Lung (tissue), 12 donors: ENCODE results near the gene AMBN. TPM values are rescaled to one million over a fixed set of nuclear protein-coding genes. Genes with fewer than 3 reads are reported as not detected.

ENCODE experiments used
- ATAC-seq: fragments of 200-7000 bp; cut with Tn5 transposase; one replicate; pipeline ENCODE4 v1.9.1; 2020; ENCODE audit warnings: moderate number of reproducible peaks; ENCODE audit not compliant: insufficient read depth, low FRiP score
- DNase-seq, 3 donors: peaks; one replicate each; pipeline ENCODE4 v3.0.0-alpha.2; 2013 to 2017
- H3K27ac ChIP-seq, 2 donors: one replicate each; pipeline ENCODE4 v1.5.1; 2013; ENCODE audit warnings: mild to moderate bottlenecking in 2 of 2, moderate library complexity in 2 of 2, control low read depth in 1 of 2, inconsistent platforms in 1 of 2, low read depth in 1 of 2, low read length in 1 of 2
- H3K27me3 ChIP-seq, 3 donors: one replicate each; pipeline ENCODE4 v1.5.1; 2013; ENCODE audit warnings: low read length in 2 of 3; ENCODE audit not compliant: control insufficient read depth in 3 of 3, insufficient read depth in 3 of 3
- H3K36me3 ChIP-seq, 4 donors: one replicate each; pipeline ENCODE4 v1.5.1; 2013; ENCODE audit warnings: low read length in 4 of 4, mild to moderate bottlenecking in 1 of 4, moderate library complexity in 1 of 4; ENCODE audit not compliant: control insufficient read depth in 4 of 4, insufficient read depth in 4 of 4
- H3K4me1 ChIP-seq, 5 donors: one replicate each; pipeline ENCODE4 v1.5.1; 2013; ENCODE audit warnings: low read length in 5 of 5, mild to moderate bottlenecking in 2 of 5, moderate library complexity in 1 of 5; ENCODE audit not compliant: control insufficient read depth in 5 of 5, insufficient read depth in 5 of 5
- H3K4me3 ChIP-seq: one replicate; pipeline ENCODE4 v1.5.1; 2013; ENCODE audit warnings: mild to moderate bottlenecking, control low read depth, moderate library complexity
- H3K9ac ChIP-seq, 2 donors: one replicate each; pipeline ENCODE4 v1.5.1; 2013; ENCODE audit warnings: low read length in 2 of 2, control low read depth in 1 of 2; ENCODE audit not compliant: insufficient read depth in 1 of 2
- H3K9me3 ChIP-seq, 4 donors: one replicate each; pipeline ENCODE4 v1.5.1; 2013; ENCODE audit warnings: low read length in 3 of 4, mild to moderate bottlenecking in 1 of 4, moderate library complexity in 1 of 4; ENCODE audit not compliant: control insufficient read depth in 4 of 4, insufficient read depth in 3 of 4
- WGBS, 2 donors: extraction: QIAGEN DNeasy Blood & Tissue Kit; methylation state at CpG; one replicate each; pipeline ENCODE4 v1.1.7; 2013; 5-methylcytosine and 5-hydroxymethylcytosine counted together
- polyA plus RNA-seq, 2 donors: library from polyadenylated mRNA; stranded (reverse); fragments of 200-250 nt; gene quantifications; one replicate each; pipeline ENCODE4 v1.2.1, GENCODE V29; 2013
- total RNA-seq, 2 donors: library from RNA; depleted of rRNA in 1 of 2; stranded (reverse); fragments of >200 nt in 1 of 2; gene quantifications; one replicate each; pipeline ENCODE4 v1.2.1, GENCODE V29; 2014 to 2021
- TF ChIP-seq, protein P1 (sequence below): IDR thresholded peaks from 2 replicates; pipeline ENCODE4 v1.5.1; 2012; ENCODE audit warnings: mild to moderate bottlenecking; ENCODE audit errors: control extremely low read depth, extremely low read depth
- donor health status: control.
- donor health status: control.
- donor health status: Bipolar disorder and iron deficiency.
- donor health status: healthy.
- donor health status: DM: yes; HTN: yes; CAD: no.

AMBN gene
- total and polyA plus RNA-seq, 4 donors, result not detected

DNA sequence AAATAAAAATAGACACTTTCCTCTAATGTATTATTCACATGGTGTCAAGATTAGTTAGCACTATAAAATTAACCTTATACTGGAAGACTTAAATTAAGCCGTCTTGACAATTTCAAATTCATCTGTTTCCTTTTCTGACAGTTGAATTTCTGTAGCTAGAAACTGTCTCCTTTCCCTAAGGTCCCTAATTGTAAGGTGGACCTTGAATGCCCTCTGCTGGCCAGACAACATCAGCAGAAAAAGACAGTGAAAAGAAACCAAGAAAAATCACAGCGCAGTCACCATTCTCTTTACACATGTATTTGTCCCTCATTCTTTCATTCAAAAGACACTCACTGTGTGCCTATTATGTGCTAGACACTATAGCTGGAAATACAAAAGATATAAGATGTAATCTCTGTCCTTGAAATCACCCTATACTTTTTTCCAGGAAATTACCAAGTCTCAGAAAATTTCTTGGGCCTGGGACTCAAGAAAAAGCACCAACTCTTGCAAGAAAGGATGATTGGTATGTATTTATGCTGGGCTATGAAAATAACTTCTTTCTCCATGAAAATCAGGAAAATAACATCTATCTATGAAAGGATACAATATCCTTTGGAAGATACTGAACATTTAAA is 32.7 kb upstream of the AMBN start:
- Histone ChIP-seq H3K27me3 (no peaks in the 10 kb centered on the region), H3K9me3 (no peaks in the 10 kb centered on the region), H3K4me3 (no peak overlapping the region), H3K9ac (no peak overlapping the region), H3K27ac (no peak overlapping the region), H3K4me1 (no peaks in the 10 kb centered on the region), H3K36me3 (no peaks in the 10 kb centered on the region)
- no peak for ATAC-seq
- DNase-seq, result peak; percentile 65 to 82 (median 81)
- TF ChIP-seq, protein P1, sequence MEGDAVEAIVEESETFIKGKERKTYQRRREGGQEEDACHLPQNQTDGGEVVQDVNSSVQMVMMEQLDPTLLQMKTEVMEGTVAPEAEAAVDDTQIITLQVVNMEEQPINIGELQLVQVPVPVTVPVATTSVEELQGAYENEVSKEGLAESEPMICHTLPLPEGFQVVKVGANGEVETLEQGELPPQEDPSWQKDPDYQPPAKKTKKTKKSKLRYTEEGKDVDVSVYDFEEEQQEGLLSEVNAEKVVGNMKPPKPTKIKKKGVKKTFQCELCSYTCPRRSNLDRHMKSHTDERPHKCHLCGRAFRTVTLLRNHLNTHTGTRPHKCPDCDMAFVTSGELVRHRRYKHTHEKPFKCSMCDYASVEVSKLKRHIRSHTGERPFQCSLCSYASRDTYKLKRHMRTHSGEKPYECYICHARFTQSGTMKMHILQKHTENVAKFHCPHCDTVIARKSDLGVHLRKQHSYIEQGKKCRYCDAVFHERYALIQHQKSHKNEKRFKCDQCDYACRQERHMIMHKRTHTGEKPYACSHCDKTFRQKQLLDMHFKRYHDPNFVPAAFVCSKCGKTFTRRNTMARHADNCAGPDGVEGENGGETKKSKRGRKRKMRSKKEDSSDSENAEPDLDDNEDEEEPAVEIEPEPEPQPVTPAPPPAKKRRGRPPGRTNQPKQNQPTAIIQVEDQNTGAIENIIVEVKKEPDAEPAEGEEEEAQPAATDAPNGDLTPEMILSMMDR, result peak; percentile 54
- 21 to 26% methylated on average over 2 of the region's 2 CpGs for WGBS, 2 donors

DNA sequence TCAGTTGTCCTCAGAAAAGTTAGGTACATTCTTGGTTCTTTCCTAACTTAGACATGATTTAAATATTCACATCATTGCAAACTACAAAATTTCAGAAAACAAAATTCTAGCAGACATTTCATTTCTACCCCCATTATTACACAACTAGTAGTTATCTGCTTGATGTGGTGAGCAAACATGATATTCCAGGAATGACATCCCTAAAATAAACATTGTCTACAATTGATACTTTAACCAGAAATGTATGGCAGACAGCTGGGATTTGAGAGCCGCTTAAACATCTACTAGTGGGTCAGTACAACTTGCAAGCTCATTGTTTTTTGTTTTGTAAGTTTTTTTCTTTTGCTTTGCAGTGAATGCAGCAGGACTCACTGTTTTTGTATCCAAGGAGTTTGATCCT is 32.1 kb upstream of the AMBN start:
- Histone ChIP-seq H3K27me3 (no peaks in the 10 kb centered on the region), H3K36me3 (no peaks in the 10 kb centered on the region), H3K27ac (no peak overlapping the region), H3K4me1 (no peaks in the 10 kb centered on the region), H3K9me3 (no peaks in the 10 kb centered on the region), H3K9ac (no peak overlapping the region), H3K4me3 (no peak overlapping the region)
- ATAC-seq (no peak), DNase-seq (no peak)
- 94 to 99% methylated on average over 1 of the region's 1 CpG for WGBS, 2 donors
- TF ChIP-seq, protein P1, result no peak

DNA sequence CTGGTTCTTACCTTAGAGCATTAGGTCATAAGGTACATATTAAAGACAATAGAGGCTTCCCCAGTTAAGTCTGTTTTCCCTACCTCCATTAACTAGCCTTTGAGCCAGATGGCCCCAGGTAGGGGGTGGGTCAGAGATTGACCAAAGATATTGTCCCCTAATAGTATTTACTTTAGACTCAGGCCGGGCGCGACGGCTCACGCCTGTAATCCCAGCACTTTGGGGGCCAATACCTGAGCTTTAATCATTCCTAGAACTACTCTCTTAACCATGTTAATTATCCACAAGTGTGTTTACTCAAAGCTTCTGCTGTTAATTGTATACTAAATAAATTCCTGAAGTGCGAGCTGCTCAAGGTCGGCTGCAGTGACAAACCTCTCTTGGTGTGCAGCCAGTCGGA is 28.0 kb upstream of the AMBN start:
- no peaks in the 10 kb centered on the region for H3K4me1 ChIP-seq
- H3K9ac ChIP-seq, result no peak overlapping the region
- no peak for DNase-seq
- no peak for ATAC-seq
- TF ChIP-seq, protein P1, result no peak
- no peaks in the 10 kb centered on the region for H3K27me3 ChIP-seq
- WGBS, 2 donors, result 65 to 88% methylated on average over 8 of the region's 8 CpGs
- no peaks in the 10 kb centered on the region for H3K9me3 ChIP-seq
- H3K27ac ChIP-seq, result no peak overlapping the region
- H3K36me3 ChIP-seq, result no peaks in the 10 kb centered on the region
- no peak overlapping the region for H3K4me3 ChIP-seq

DNA sequence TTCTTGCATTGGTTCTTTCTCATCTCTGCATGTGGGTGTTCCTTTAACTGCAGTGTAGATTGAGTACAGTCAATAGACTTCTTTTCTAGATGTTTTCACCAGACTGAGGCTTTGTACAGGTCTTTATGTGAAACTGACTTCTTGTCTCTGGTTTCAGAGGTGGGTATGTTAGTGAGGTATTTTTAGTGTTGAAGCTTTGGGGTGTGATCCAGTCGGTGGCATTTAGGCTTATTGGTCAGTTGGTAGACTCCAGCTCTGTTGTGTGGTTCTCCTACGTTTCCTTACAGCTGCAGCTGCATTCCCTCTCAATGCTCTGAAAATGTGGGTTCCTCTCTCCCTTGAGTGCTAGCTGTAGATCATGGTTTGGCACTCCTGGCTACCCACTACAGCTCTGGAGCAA is 21.3 kb upstream of the AMBN start:
- Histone ChIP-seq H3K4me1 (no peaks in the 10 kb centered on the region), H3K4me3 (no peak overlapping the region), H3K27ac (no peak overlapping the region), H3K9me3 (peaks cover 0 to 8% (median 0%) of the 10 kb centered on the region in 4 donors), H3K9ac (no peak overlapping the region), H3K27me3 (no peaks in the 10 kb centered on the region), H3K36me3 (no peaks in the 10 kb centered on the region)
- 92 to 95% methylated on average over 2 of the region's 2 CpGs for WGBS, 2 donors
- TF ChIP-seq, protein P1, result no peak
- ATAC-seq (no peak), DNase-seq (no peak)
